C1 segment of cervical spinal cord (tissue), 14 donors: ENCODE measurements around the gene CHCHD5.
A peak's percentile ranks its signal among the peaks of the same experiment; 100 is the strongest.
"Not testable (repeated sequence)": the region's sequence is repeated elsewhere in the genome, so short reads cannot be mapped to it uniquely, and the experiment has no call there.

Experiments
- DNase-seq, 14 donors: peaks; one replicate each; lab custom pipeline; 2025; lab: John Stamatoyannopoulos, UW

CHCHD5 gene

GRCh38 chr2:112584134-112584890 is at the start of gene CHCHD5:
Gene CHCHD5 (plus strand): TSS chr2:112584609. CDS start chr2:112584648, 39 bp downstream.
- peak; percentile 56 to 98 (median 90) for DNase-seq

- DNase-seq: no peak
Observed at GRCh38 chr2:112534826-112535225, 49.6 kb upstream of the CHCHD5 start.

- not testable (repeated sequence) for DNase-seq
Observed at GRCh38 chr2:112536665-112537064, 47.7 kb upstream of the CHCHD5 start.

- DNase-seq: no peak
Observed at GRCh38 chr2:112539306-112539705, 45.1 kb upstream of the CHCHD5 start.

- no peak for DNase-seq
Observed at GRCh38 chr2:112540906-112541305, 43.5 kb upstream of the CHCHD5 start.

- peak in 8 of 14 donors; percentile 9 to 95 (median 92) for DNase-seq
Observed at GRCh38 chr2:112541315-112542122, 42.9 kb upstream of the CHCHD5 start.

- peak; percentile 67 to 96 (median 92) for DNase-seq
Observed at GRCh38 chr2:112542123-112542983, 42.1 kb upstream of the CHCHD5 start, which contains the start of gene POLR1B. Gene POLR1B (plus strand): TSS chr2:112542465. CDS start chr2:112542495, 30 bp downstream.

GRCh38 chr2:112542984-112543661 is 41.3 kb upstream of the CHCHD5 start:
- no peak for DNase-seq

GRCh38 chr2:112547333-112547732 is 37.1 kb upstream of the CHCHD5 start:
- DNase-seq: no peak

GRCh38 chr2:112548980-112549379 is 35.4 kb upstream of the CHCHD5 start:
- no peak for DNase-seq

- no peak for DNase-seq
Observed at GRCh38 chr2:112566104-112566503, 18.3 kb upstream of the CHCHD5 start.

- not testable (repeated sequence) for DNase-seq
Observed at GRCh38 chr2:112566508-112566907, 17.9 kb upstream of the CHCHD5 start.

GRCh38 chr2:112572005-112572404 is 12.4 kb upstream of the CHCHD5 start:
- DNase-seq: no peak

GRCh38 chr2:112577756-112578155 is 6.7 kb upstream of the CHCHD5 start:
- no peak for DNase-seq

GRCh38 chr2:112579241-112579640 is 5.2 kb upstream of the CHCHD5 start:
- DNase-seq: no peak

- DNase-seq: no peak
Observed at GRCh38 chr2:112580084-112580483, 4.3 kb upstream of the CHCHD5 start.

- peak in 2 of 14 donors; percentile 11 to 12 for DNase-seq
Observed at GRCh38 chr2:112582314-112582746, 2.1 kb upstream of the CHCHD5 start.

GRCh38 chr2:112583497-112584133 is 794 bp upstream of the CHCHD5 start:
- DNase-seq: peak in 1 of 14 donors; percentile 44

GRCh38 chr2:112584891-112585250 is 462 bp downstream of the CHCHD5 start:
- DNase-seq: peak in 3 of 14 donors; percentile 30 to 44 (median 42)

GRCh38 chr2:112585400-112585799 is 991 bp downstream of the CHCHD5 start:
- DNase-seq: no peak
